H1 (cell line): Measurements from ENCODE around the gene RABL6. TPM values are rescaled to one million over a fixed set of nuclear protein-coding genes. Genes with fewer than 3 reads are reported as not detected.

Experiments used
- ATF2 ChIP-seq: IDR thresholded peaks from 2 replicates; pipeline ENCODE4 v1.6.1; 2012; ENCODE audit warnings: low read length, inconsistent platforms
- CREB1 ChIP-seq: IDR thresholded peaks from 2 replicates; pipeline ENCODE4 v1.6.1; 2012; ENCODE audit warnings: inconsistent platforms
- CTBP2 ChIP-seq: IDR thresholded peaks from 2 replicates; pipeline ENCODE4 v1.7.0; 2011; ENCODE audit warnings: borderline replicate concordance, mild to moderate bottlenecking, moderate library complexity, mixed read lengths, low read length; ENCODE audit not compliant: insufficient read depth, insufficient read length
- GABPA ChIP-seq: IDR thresholded peaks from 2 replicates; pipeline ENCODE4 v1.6.1; 2011; ENCODE audit warnings: mild to moderate bottlenecking, low read length, moderate library complexity, borderline replicate concordance; ENCODE audit not compliant: insufficient read depth
- HDAC6 ChIP-seq: IDR thresholded peaks from one replicate; pipeline ENCODE4 v1.7.1; 2012; ENCODE audit warnings: low read depth, mild to moderate bottlenecking, inconsistent platforms, low read length, moderate library complexity
- JUND ChIP-seq: IDR thresholded peaks from 2 replicates; pipeline ENCODE4 v1.6.1; 2011; ENCODE audit warnings: mild to moderate bottlenecking, improper control_type of control experiment, low read length
- SIRT6 ChIP-seq: IDR thresholded peaks from one replicate; pipeline ENCODE4 v1.7.1; 2012; ENCODE audit warnings: low read length, inconsistent platforms
- polyA plus RNA-seq, 7 experiments: library from polyadenylated mRNA; depleted of rRNA in 3 of 7; stranded (reverse) in 5 of 7; unstranded in 2 of 7; fragments of >200 nt in 5 of 7; fragments of 200-250 nt in 2 of 7; gene quantifications; 1 replicate in 5 of 7; 2 replicates in 1 of 7; 4 replicates in 1 of 7; pipeline versions ENCODE4 v1.2.1 to v1.2.3, GENCODE V29; 2011 to 2013; ENCODE audit warnings: missing spikeins in 2 of 7, mixed read lengths in 2 of 7
- total RNA-seq: library from RNA; stranded (reverse); fragmentation: NEBNext Ultra II Directional; extraction: Animal tissue kit (Norgen Biotek cat#: 25700); gene quantifications from 2 replicates; pipeline ENCODE4 v1.2.1, GENCODE V29; 2021

Gene RABL6
- total and polyA plus RNA-seq, 2 of the 8 experiments (the other 6 are each of a cell fraction or from before 2014, with no cell fraction given), result 70.1 to 130 TPM

DNA sequence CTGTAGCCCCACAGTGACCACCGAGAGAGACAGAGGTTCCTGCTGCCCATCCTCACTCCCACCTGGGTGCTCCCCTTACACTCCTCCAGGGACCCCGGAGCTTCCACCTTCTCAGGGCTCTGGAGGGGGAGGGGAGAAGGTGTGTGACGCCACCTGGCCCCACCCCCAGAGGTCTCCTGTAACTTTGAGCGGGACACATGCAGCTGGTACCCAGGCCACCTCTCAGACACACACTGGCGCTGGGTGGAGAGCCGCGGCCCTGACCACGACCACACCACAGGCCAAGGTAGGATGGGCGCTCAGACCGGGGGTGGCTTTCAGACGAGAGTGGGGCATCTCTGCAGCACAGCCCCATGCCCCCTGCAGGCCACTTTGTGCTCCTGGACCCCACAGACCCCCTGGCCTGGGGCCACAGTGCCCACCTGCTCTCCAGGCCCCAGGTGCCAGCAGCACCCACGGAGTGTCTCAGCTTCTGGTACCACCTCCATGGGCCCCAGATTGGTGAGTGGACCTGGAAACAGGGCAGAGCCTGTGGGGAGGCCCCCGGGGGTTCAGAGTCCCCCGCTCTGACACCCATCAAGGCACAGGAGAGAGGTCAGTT is 48.9 kb downstream of the RABL6 start (continued):
- TF ChIP-seq CTBP2 (no peak), JUND (no peak), ATF2 (no peak), SIRT6 (no peak), CREB1 (no peak), GABPA (no peak), HDAC6 (no peak)
